Neutrophil (primary cell): ENCODE results near the gene C16orf89.

ENCODE experiments used
- H3K27ac ChIP-seq: fragments of 200-600 bp; sonication (generic); 2 replicates; pipeline ENCODE4 v1.5.1; 2016; ENCODE audit warnings: mild to moderate bottlenecking, moderate library complexity
- H3K27me3 ChIP-seq: fragments of 200-600 bp; sonication (generic); 2 replicates; pipeline ENCODE4 v1.6.0; 2016; ENCODE audit warnings: mild to moderate bottlenecking
- H3K36me3 ChIP-seq: fragments of 200-600 bp; sonication (generic); 2 replicates; pipeline ENCODE4 v1.5.1; 2017
- H3K4me1 ChIP-seq, 2 experiments: fragments of 200-600 bp in 1 of 2; sonication (generic) in 1 of 2; 1 replicate in 1 of 2; 2 replicates in 1 of 2; pipeline versions ENCODE4 v1.5.1 to v1.6.1; 2013 to 2016; ENCODE audit warnings: low read depth in 1 of 2, low read length in 1 of 2, mild to moderate bottlenecking in 1 of 2, moderate library complexity in 1 of 2; ENCODE audit not compliant: control insufficient read depth in 1 of 2, insufficient read depth in 1 of 2
- H3K4me3 ChIP-seq, 2 experiments: fragments of 200-600 bp in 1 of 2; sonication (generic) in 1 of 2; 1 replicate in 1 of 2; 2 replicates in 1 of 2; pipeline ENCODE4 v1.5.1; 2013 to 2016; ENCODE audit warnings: low read depth in 1 of 2, low read length in 1 of 2, mild to moderate bottlenecking in 1 of 2, moderate library complexity in 1 of 2
- H3K9me3 ChIP-seq: fragments of 200-600 bp; sonication (generic); 2 replicates; pipeline ENCODE4 v1.5.1; 2016
- TF ChIP-seq, protein P1 (sequence below): fragments of 200-600 bp; sonication (generic); IDR thresholded peaks from 2 replicates; pipeline ENCODE4 v1.5.1; 2016; ENCODE audit warnings: antibody characterized with exemption

C16orf89 gene

DNA sequence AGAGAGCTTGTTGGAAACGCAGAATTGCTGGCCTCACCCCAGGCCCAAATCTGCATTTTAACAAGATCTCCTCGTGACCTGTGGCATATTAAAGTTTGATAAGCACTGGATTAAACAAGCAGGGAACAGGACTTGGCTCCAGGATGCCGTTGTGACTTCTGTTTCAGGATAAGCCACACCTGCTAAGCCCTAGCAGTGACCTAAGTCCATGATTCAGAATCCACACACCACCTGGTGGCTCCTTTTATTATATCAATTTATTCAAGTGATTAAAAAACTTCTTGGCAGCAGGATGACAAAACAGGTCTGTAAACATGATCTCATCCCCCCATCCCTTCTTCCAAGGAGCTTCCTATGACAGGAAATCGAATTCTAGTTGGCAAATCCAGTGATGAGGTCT is 41.1 kb downstream of the C16orf89 start:
- TF ChIP-seq, protein P1, sequence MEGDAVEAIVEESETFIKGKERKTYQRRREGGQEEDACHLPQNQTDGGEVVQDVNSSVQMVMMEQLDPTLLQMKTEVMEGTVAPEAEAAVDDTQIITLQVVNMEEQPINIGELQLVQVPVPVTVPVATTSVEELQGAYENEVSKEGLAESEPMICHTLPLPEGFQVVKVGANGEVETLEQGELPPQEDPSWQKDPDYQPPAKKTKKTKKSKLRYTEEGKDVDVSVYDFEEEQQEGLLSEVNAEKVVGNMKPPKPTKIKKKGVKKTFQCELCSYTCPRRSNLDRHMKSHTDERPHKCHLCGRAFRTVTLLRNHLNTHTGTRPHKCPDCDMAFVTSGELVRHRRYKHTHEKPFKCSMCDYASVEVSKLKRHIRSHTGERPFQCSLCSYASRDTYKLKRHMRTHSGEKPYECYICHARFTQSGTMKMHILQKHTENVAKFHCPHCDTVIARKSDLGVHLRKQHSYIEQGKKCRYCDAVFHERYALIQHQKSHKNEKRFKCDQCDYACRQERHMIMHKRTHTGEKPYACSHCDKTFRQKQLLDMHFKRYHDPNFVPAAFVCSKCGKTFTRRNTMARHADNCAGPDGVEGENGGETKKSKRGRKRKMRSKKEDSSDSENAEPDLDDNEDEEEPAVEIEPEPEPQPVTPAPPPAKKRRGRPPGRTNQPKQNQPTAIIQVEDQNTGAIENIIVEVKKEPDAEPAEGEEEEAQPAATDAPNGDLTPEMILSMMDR, result no peak

DNA sequence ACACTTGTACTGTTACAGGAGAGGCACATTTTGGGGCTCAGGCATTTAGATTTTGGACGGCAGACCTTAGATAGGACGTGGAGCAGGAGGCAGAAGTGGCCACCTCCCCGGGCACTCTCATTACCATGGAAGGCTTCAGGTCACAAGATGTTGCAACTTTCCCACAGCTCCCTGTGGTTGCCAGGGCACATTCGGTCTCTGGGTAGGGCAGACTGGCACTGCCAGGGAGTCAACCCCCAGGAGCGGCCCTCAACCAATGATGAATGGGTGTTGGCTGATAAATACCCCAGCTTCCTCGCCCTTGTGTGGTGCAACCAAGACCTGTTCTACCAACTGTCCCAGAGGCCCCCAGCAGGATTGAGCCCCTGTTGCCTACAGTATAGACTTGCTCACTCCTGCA is 43.2 kb downstream of the C16orf89 start:
- H3K4me1 ChIP-seq, result no peaks in the 10 kb centered on the region
- no peak overlapping the region for H3K27ac ChIP-seq
- no peak overlapping the region for H3K4me3 ChIP-seq
- no peaks in the 10 kb centered on the region for H3K27me3 ChIP-seq
- TF ChIP-seq, protein P1, result no peak
- no peaks in the 10 kb centered on the region for H3K9me3 ChIP-seq
- peaks cover 5% of the 10 kb centered on the region for H3K36me3 ChIP-seq

More for the DNA sequence above, 41.1 kb downstream of the C16orf89 start:
- no peak overlapping the region for H3K4me3 ChIP-seq
- H3K4me1 ChIP-seq, result no peaks in the 10 kb centered on the region
- H3K27me3 ChIP-seq, result no peaks in the 10 kb centered on the region
- H3K9me3 ChIP-seq, result no peaks in the 10 kb centered on the region
- no peak overlapping the region for H3K27ac ChIP-seq
- peaks cover 10% of the 10 kb centered on the region for H3K36me3 ChIP-seq

DNA sequence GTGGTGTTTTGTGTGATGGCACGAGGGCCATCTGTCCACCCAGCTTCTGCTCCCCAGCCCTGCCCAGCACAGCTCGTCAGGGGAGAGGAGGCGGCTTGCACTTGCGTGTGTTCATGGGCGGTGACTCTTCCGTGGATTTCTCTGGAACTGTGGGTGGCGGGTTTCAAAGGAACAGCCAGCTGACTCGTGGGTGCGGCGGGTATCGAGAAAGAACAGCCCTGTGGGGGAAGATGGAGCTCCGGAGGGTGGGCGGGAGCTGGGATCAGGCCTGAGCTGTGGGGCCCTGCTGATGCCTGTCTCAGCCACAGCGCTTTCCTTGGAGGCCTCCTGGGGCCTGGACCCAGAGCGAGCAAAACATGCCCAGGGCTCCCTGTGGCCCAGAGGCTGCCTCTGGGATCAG is 45.2 kb downstream of the C16orf89 start:
- TF ChIP-seq, protein P1, result no peak
- H3K36me3 ChIP-seq, result peaks cover 5% of the 10 kb centered on the region
- no peak overlapping the region for H3K4me3 ChIP-seq
- no peak overlapping the region for H3K27ac ChIP-seq
- no peaks in the 10 kb centered on the region for H3K4me1 ChIP-seq
- no peaks in the 10 kb centered on the region for H3K9me3 ChIP-seq
- H3K27me3 ChIP-seq, result no peaks in the 10 kb centered on the region

DNA sequence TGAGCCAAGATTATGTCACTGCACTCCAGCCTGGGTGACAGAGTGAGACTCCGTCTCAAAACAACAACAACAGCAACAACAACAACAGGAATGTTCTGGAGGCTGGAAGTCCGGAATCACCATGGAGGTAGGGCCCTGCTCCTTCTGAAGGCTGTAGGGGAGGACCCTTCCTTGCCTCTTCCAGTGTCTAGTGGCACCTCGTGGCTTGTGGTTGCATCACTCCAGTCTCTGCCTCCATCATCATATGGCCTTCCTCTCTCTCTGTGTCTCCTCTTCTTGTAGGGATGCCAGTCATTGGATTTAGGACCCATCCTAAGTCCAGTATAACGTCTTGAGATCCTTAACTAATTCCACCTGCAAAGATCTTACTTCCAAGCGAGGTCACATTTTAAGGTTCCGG is 46.0 kb downstream of the C16orf89 start:
- Histone ChIP-seq H3K27ac (no peak overlapping the region), H3K4me3 (no peak overlapping the region), H3K27me3 (no peaks in the 10 kb centered on the region), H3K9me3 (no peaks in the 10 kb centered on the region), H3K4me1 (no peaks in the 10 kb centered on the region), H3K36me3 (no peaks in the 10 kb centered on the region)
- TF ChIP-seq, protein P1, result no peak

DNA sequence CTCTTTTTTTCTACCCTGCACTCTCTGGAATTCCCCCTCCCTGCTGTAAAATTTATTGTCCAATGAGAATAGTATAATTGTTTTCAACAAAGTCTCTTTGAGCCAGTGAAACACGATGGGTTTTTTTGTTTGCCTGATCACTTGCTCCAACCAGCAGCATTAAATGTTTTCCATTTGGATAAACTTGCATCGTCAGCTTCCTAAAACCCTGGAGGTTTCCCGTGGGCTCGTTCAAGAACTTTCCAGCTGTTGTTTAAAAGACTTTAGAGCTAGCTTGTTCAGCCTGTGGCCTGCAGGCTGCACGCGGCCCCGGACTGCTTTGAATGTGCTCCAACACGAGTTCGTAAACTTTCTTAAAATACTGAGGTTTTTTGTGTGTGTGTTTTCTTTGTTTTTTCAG is 47.0 kb downstream of the C16orf89 start:
- H3K4me3 ChIP-seq, result no peak overlapping the region
- H3K9me3 ChIP-seq, result no peaks in the 10 kb centered on the region
- H3K27me3 ChIP-seq, result no peaks in the 10 kb centered on the region
- no peaks in the 10 kb centered on the region for H3K4me1 ChIP-seq
- H3K36me3 ChIP-seq, result no peaks in the 10 kb centered on the region
- TF ChIP-seq, protein P1, result no peak
- H3K27ac ChIP-seq, result no peak overlapping the region

DNA sequence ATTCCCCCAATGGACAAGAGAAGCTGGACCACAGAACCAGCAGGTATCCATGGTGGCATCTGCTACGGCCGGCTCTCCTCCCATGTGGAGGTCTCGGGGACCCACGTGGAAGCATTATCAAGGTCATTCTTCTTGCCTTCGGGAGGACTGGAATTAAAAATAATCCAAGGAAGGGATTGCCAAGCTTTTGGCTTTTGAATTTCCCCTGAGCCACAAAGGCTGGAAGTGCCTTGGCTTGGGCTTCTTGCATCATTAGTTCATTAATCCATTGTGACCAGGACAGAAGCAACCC is 48.1 kb downstream of the C16orf89 start:
- H3K4me3 ChIP-seq, result no peak overlapping the region
- H3K9me3 ChIP-seq, result no peaks in the 10 kb centered on the region
- no peaks in the 10 kb centered on the region for H3K4me1 ChIP-seq
- no peak overlapping the region for H3K27ac ChIP-seq
- TF ChIP-seq, protein P1, result no peak
- H3K27me3 ChIP-seq, result no peaks in the 10 kb centered on the region
- no peaks in the 10 kb centered on the region for H3K36me3 ChIP-seq
